ENCODE results near the gene PRPF19.

DNA sequence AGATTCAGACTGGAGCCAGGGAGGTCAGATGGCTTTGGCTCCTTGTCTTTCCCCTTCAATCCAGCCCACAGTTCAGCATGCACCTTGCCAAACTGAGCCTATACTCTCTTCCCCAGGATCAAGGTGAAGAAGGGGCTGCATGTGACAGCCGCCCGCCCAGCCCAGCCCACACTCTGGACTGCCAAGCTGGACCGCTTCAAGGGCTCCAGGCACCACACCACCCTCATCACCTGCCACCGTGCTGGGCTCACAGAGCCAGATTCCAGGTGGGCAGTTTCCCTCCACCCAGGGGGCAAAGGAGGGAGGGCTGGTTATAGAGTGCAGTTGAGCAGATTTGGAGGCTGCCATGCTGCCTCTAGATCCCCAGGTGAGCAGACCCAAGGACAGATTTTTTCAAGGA lies 24.0 kb upstream of the PRPF19 start:
- no peak for TF ChIP-seq SMC3 (conservative IDR thresholded peaks at IDR 0.05; ENCODE audit: poor library complexity)
- TF ChIP-seq POLR2AphosphoS5 (IDR thresholded peaks at IDR 0.05): no peak
- TF ChIP-seq, protein P1, sequence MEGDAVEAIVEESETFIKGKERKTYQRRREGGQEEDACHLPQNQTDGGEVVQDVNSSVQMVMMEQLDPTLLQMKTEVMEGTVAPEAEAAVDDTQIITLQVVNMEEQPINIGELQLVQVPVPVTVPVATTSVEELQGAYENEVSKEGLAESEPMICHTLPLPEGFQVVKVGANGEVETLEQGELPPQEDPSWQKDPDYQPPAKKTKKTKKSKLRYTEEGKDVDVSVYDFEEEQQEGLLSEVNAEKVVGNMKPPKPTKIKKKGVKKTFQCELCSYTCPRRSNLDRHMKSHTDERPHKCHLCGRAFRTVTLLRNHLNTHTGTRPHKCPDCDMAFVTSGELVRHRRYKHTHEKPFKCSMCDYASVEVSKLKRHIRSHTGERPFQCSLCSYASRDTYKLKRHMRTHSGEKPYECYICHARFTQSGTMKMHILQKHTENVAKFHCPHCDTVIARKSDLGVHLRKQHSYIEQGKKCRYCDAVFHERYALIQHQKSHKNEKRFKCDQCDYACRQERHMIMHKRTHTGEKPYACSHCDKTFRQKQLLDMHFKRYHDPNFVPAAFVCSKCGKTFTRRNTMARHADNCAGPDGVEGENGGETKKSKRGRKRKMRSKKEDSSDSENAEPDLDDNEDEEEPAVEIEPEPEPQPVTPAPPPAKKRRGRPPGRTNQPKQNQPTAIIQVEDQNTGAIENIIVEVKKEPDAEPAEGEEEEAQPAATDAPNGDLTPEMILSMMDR (IDR thresholded peaks at IDR 0.05; ENCODE audit: poor library complexity, severe bottlenecking): no peak
- TF ChIP-seq TAF1 (IDR thresholded peaks at IDR 0.05; ENCODE audit: low read depth): no peak
- TF ChIP-seq EZH2 (IDR thresholded peaks at IDR 0.05; ENCODE audit: borderline replicate concordance, insufficient read depth, low read length, poor library complexity, severe bottlenecking): no peak
- TF ChIP-seq, protein P2, sequence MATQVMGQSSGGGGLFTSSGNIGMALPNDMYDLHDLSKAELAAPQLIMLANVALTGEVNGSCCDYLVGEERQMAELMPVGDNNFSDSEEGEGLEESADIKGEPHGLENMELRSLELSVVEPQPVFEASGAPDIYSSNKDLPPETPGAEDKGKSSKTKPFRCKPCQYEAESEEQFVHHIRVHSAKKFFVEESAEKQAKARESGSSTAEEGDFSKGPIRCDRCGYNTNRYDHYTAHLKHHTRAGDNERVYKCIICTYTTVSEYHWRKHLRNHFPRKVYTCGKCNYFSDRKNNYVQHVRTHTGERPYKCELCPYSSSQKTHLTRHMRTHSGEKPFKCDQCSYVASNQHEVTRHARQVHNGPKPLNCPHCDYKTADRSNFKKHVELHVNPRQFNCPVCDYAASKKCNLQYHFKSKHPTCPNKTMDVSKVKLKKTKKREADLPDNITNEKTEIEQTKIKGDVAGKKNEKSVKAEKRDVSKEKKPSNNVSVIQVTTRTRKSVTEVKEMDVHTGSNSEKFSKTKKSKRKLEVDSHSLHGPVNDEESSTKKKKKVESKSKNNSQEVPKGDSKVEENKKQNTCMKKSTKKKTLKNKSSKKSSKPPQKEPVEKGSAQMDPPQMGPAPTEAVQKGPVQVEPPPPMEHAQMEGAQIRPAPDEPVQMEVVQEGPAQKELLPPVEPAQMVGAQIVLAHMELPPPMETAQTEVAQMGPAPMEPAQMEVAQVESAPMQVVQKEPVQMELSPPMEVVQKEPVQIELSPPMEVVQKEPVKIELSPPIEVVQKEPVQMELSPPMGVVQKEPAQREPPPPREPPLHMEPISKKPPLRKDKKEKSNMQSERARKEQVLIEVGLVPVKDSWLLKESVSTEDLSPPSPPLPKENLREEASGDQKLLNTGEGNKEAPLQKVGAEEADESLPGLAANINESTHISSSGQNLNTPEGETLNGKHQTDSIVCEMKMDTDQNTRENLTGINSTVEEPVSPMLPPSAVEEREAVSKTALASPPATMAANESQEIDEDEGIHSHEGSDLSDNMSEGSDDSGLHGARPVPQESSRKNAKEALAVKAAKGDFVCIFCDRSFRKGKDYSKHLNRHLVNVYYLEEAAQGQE (IDR thresholded peaks at IDR 0.05; ENCODE audit: borderline replicate concordance): no peak
- no peak for TF ChIP-seq RAD21 (conservative IDR thresholded peaks at IDR 0.05)

All from neural cell (in vitro differentiated cells).